Neutrophil (primary cell): ENCODE data around the gene PLPPR3.
"Not testable (repeated sequence)": the region's sequence is repeated elsewhere in the genome, so short reads cannot be mapped to it uniquely, and the experiment has no call there.

ENCODE experiments used
- H3K27ac ChIP-seq: fragments of 200-600 bp; sonication (generic); 2 replicates; pipeline ENCODE4 v1.5.1; 2016; ENCODE audit warnings: mild to moderate bottlenecking, moderate library complexity
- H3K27me3 ChIP-seq: fragments of 200-600 bp; sonication (generic); 2 replicates; pipeline ENCODE4 v1.6.0; 2016; ENCODE audit warnings: mild to moderate bottlenecking
- H3K36me3 ChIP-seq: fragments of 200-600 bp; sonication (generic); 2 replicates; pipeline ENCODE4 v1.5.1; 2017
- H3K4me1 ChIP-seq, 2 experiments: fragments of 200-600 bp in 1 of 2; sonication (generic) in 1 of 2; 1 replicate in 1 of 2; 2 replicates in 1 of 2; pipeline versions ENCODE4 v1.5.1 to v1.6.1; 2013 to 2016; ENCODE audit warnings: low read depth in 1 of 2, low read length in 1 of 2, mild to moderate bottlenecking in 1 of 2, moderate library complexity in 1 of 2; ENCODE audit not compliant: control insufficient read depth in 1 of 2, insufficient read depth in 1 of 2
- H3K4me3 ChIP-seq, 2 experiments: fragments of 200-600 bp in 1 of 2; sonication (generic) in 1 of 2; 1 replicate in 1 of 2; 2 replicates in 1 of 2; pipeline ENCODE4 v1.5.1; 2013 to 2016; ENCODE audit warnings: low read depth in 1 of 2, low read length in 1 of 2, mild to moderate bottlenecking in 1 of 2, moderate library complexity in 1 of 2
- H3K9me3 ChIP-seq: fragments of 200-600 bp; sonication (generic); 2 replicates; pipeline ENCODE4 v1.5.1; 2016
- TF ChIP-seq, protein P1 (sequence below): fragments of 200-600 bp; sonication (generic); IDR thresholded peaks from 2 replicates; pipeline ENCODE4 v1.5.1; 2016; ENCODE audit warnings: antibody characterized with exemption

The PLPPR3 gene

DNA sequence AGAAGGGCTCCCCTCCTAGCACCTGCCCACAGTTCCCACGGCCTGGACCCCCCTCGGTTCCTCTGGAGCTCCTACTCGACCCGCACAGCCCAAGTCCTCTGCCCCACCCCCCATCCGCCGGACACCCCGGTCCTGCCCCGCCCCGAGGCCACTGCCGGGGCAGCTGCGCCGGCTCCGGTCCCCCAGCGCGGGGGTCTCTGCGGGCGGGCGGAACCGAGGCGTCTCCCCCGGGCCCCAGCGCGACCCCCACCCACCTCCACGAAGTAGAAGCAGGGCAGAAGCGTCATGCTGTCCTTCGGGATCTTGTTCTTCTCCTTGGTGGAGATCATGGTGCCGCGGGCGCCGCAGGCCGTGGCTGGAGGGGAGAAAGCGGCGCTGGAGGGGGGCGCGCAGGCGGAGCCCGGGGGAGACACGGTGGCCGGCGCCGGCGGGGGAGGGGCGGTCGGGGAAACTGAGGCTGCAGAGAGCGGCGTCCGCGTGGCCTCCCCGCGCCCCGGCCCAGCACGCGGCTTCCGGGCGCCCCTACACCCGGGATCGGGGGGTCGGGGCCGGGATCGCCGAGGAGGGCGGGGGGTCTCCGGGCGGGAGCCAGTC lies 427 bp downstream of the PLPPR3 start:
- Histone ChIP-seq H3K27me3 (peaks cover 22% of the 10 kb centered on the region), H3K4me3 (peak overlapping the region; percentile 23 to 52), H3K27ac (no peak overlapping the region), H3K36me3 (no peaks in the 10 kb centered on the region), H3K9me3 (no peaks in the 10 kb centered on the region), H3K4me1 (peaks cover 27 to 40% of the 10 kb centered on the region in 2 experiments)
- TF ChIP-seq, protein P1, sequence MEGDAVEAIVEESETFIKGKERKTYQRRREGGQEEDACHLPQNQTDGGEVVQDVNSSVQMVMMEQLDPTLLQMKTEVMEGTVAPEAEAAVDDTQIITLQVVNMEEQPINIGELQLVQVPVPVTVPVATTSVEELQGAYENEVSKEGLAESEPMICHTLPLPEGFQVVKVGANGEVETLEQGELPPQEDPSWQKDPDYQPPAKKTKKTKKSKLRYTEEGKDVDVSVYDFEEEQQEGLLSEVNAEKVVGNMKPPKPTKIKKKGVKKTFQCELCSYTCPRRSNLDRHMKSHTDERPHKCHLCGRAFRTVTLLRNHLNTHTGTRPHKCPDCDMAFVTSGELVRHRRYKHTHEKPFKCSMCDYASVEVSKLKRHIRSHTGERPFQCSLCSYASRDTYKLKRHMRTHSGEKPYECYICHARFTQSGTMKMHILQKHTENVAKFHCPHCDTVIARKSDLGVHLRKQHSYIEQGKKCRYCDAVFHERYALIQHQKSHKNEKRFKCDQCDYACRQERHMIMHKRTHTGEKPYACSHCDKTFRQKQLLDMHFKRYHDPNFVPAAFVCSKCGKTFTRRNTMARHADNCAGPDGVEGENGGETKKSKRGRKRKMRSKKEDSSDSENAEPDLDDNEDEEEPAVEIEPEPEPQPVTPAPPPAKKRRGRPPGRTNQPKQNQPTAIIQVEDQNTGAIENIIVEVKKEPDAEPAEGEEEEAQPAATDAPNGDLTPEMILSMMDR: no peak

DNA sequence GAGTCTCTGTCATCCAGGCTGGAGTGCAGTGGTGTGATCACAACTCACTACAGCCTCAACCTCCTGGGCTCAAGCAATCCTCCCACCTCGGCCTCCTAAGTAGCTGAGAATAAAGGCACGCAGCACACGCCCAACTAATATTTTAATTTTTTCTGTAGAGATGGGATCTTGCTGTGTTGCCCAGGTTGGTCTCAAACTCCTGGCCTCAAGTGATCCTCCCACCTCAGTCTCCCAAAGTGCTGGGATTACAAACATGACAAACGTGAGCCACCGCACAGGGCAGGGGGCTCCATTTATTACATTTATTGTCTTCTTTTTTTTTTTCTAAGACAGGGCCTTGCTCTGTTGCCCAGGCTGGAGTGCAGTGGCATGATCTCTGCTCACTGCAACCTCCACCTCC lies 1.5 kb downstream of the PLPPR3 start:
- H3K27ac ChIP-seq, H3K9me3 ChIP-seq, H3K36me3 ChIP-seq, H3K4me3 ChIP-seq: not testable (repeated sequence)
- Histone ChIP-seq H3K4me1 (peaks cover 23 to 39% of the 10 kb centered on the region in 2 experiments), H3K27me3 (peaks cover 22% of the 10 kb centered on the region)

DNA sequence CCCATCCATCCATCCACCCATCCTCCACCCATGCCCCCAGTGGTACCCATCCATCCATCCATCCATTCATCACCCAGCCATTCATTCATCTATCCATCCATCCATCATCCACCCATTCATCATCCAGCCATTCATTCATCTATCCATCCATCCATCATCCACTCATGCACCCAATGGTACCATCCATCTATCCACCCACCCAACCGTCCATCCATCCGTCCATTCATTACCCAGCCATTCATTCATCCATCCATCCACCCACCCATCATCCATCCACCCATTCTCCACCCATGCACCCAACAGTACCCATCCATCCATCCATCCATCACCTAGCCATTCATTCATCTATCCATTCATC lies 5.3 kb downstream of the PLPPR3 start:
- peaks cover 0 to 4% of the 10 kb centered on the region in 2 experiments for H3K4me1 ChIP-seq
- TF ChIP-seq, protein P1: no peak
- peaks cover 18% of the 10 kb centered on the region for H3K36me3 ChIP-seq
- no peak overlapping the region for H3K27ac ChIP-seq
- H3K4me3 ChIP-seq: no peak overlapping the region
- H3K9me3 ChIP-seq: no peaks in the 10 kb centered on the region
- H3K27me3 ChIP-seq: peaks cover 6% of the 10 kb centered on the region

DNA sequence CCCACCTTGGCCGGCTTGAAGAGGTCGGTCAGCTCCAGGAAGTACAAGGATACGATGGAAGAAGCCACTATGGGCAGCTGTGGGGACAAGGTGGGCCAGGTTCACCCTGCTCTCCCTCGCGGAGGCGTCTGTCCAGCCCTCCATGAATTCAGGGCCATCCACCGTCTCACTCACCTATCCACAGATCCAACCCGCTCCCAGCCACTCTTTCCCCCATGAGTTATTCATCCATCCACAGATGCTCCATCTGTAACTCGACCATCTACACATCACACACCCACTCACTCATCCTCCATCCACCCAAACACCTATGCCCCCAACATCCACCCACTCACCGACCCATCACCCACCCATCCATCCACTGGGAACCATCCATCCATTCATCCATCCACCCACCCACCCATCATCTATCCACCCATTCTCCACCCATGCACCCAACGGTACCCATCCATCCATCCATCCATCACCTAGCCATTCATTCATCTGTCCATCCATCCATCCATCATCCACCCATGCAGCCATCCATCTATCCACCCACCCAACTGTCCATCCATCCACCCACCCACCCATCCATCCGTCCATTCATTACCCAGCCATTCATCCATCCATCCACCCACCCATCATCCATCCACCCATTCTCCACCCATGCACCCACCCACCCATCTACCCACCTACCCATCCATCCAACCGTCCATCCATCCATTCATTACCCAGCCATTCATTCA lies 5.8 kb downstream of the PLPPR3 start:
- H3K27me3 ChIP-seq: peaks cover 1% of the 10 kb centered on the region
- no peak overlapping the region for H3K27ac ChIP-seq
- TF ChIP-seq, protein P1: no peak
- no peaks in the 10 kb centered on the region for H3K4me1 ChIP-seq
- no peak overlapping the region for H3K4me3 ChIP-seq
- peaks cover 23% of the 10 kb centered on the region for H3K36me3 ChIP-seq
- no peaks in the 10 kb centered on the region for H3K9me3 ChIP-seq

DNA sequence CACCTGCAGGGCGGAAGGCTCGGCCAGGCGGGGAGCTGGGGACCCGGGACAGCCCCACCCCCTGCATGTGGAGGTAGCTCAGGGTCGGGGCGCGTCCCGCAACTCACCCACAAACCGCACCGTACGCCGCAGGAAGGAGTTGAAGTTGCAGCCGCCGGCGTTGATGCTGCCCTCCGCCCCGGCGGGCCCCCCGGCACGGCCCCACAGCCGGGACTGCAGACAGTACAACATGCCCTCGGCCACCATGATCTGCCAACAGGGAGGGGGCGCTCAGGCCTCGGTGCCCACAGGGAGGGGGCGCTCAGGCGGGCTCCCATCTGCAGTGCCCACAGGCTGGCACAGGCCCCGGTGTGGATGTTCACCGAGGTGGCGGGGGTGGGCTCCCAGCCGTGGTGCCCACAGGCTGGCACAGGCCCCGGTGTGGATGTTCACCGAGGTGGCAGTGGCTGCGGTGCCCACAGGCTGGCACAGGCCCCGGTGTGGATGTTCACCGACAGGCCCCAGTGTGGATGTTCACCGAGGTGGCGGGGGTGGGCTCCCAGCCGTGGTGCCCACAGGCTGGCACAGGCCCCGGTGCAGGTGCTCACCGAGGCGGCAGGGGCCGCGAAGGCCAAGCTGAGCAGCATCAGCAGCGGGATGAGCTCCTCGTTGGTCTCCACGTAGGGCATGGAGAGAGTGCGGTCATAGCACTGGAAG lies 6.5 kb downstream of the PLPPR3 start:
- Histone ChIP-seq H3K4me3 (no peak overlapping the region), H3K36me3 (peaks cover 30% of the 10 kb centered on the region), H3K9me3 (no peaks in the 10 kb centered on the region), H3K4me1 (no peaks in the 10 kb centered on the region), H3K27me3 (no peaks in the 10 kb centered on the region), H3K27ac (no peak overlapping the region)
- TF ChIP-seq, protein P1: no peak
